ENCODE results near the gene CMTM3. TPM values are rescaled to one million over a fixed set of nuclear protein-coding genes. Genes with fewer than 3 reads are reported as not detected.

The CMTM3 gene
- total RNA-seq, 1 experiment from 2014 or later, result 53.9 TPM

Other genes starting within 250 kb of the CMTM3 start
- 0.16 and 0.25 TPM in 2 replicates for gene CDH5, start 238.0 kb upstream of the CMTM3 start, total RNA-seq (2014; rRNA removed; shearing (Covaris generic))
- 0.84 and 0.87 TPM in 2 replicates for gene BEAN1, start 177.4 kb upstream of the CMTM3 start, total RNA-seq (2014; rRNA removed; shearing (Covaris generic))
- gene TK2, start 54.6 kb upstream of the CMTM3 start, total RNA-seq (2014; rRNA removed; shearing (Covaris generic)), result 14.8 and 16.0 TPM in 2 replicates
- 121 and 127 TPM in 2 replicates for gene CKLF, start 52.1 kb upstream of the CMTM3 start, total RNA-seq (2014; rRNA removed; shearing (Covaris generic))
- 6.6 and 8.2 TPM in 2 replicates for gene CMTM1, start 38.3 kb upstream of the CMTM3 start, total RNA-seq (2014; rRNA removed; shearing (Covaris generic))
- 5.4 and 6.2 TPM in 2 replicates for gene CMTM2, start 25.2 kb upstream of the CMTM3 start, total RNA-seq (2014; rRNA removed; shearing (Covaris generic))
- gene CMTM4, start 92.0 kb downstream of the CMTM3 start, total RNA-seq (2014; rRNA removed; shearing (Covaris generic)), result 27.3 and 29.4 TPM in 2 replicates
- gene DYNC1LI2, start 146.9 kb downstream of the CMTM3 start, total RNA-seq (2014; rRNA removed; shearing (Covaris generic)), result 131 and 158 TPM in 2 replicates
- gene TERB1, start 196.9 kb downstream of the CMTM3 start, total RNA-seq (2014; rRNA removed; shearing (Covaris generic)), result not detected in 2 replicates
- 168 and 195 TPM in 2 replicates for gene NAE1, start 226.3 kb downstream of the CMTM3 start, total RNA-seq (2014; rRNA removed; shearing (Covaris generic))
- not detected in 2 replicates for gene CA7, start 239.7 kb downstream of the CMTM3 start, total RNA-seq (2014; rRNA removed; shearing (Covaris generic))